ENCODE results near the gene CDC37.
A peak's percentile ranks its signal among the peaks of the same experiment; 100 is the strongest.

Gene CDC37

GRCh38 chr19:10362259-10362658 lies 41.1 kb downstream of the CDC37 start (continued):
- TF ChIP-seq TSHZ2 (CRISPR knock-in tag; IDR thresholded peaks at IDR 0.05): no peak
- TF ChIP-seq ZFP30 (CRISPR knock-in tag; IDR thresholded peaks at IDR 0.05): no peak
- no peak for TF ChIP-seq CSDC2 (CRISPR knock-in tag; IDR thresholded peaks at IDR 0.05)
- TF ChIP-seq POU6F1 (CRISPR knock-in tag; IDR thresholded peaks at IDR 0.05; ENCODE audit: borderline replicate concordance, low read depth): no peak

GRCh38 chr19:10361569-10362011 lies 41.8 kb downstream of the CDC37 start:
- TF ChIP-seq ZNF8 (CRISPR knock-in tag; IDR thresholded peaks at IDR 0.05) (no peak), CREB5 (CRISPR knock-in tag; IDR thresholded peaks at IDR 0.05; ENCODE audit: low read depth) (no peak), ARNTL (CRISPR knock-in tag; IDR thresholded peaks at IDR 0.05; ENCODE audit: borderline replicate concordance, low read depth) (no peak), TCF4 (CRISPR knock-in tag; IDR thresholded peaks at IDR 0.05; ENCODE audit: borderline replicate concordance) (no peak), ESRRG (CRISPR knock-in tag; IDR thresholded peaks at IDR 0.05) (no peak)
- ATAC-seq: no peak

- TF ChIP-seq TSHZ2 (CRISPR knock-in tag; IDR thresholded peaks at IDR 0.05) (no peak), ZNF70 (CRISPR knock-in tag; IDR thresholded peaks at IDR 0.05) (no peak), POU6F1 (CRISPR knock-in tag; IDR thresholded peaks at IDR 0.05; ENCODE audit: borderline replicate concordance, low read depth) (no peak), SNAI2 (CRISPR knock-in tag; IDR thresholded peaks at IDR 0.05) (no peak), ISL1 (CRISPR knock-in tag; IDR thresholded peaks at IDR 0.05) (no peak), RARB (CRISPR knock-in tag; IDR thresholded peaks at IDR 0.05) (no peak)
- ATAC-seq: no peak
Measured at GRCh38 chr19:10356431-10356830, 46.9 kb downstream of the CDC37 start.

- peak; percentile 46; the same call in 2 of the 3 replicates for ATAC-seq
- no peak for TF ChIP-seq ESRRG (CRISPR knock-in tag; IDR thresholded peaks at IDR 0.05)
- no peak for TF ChIP-seq ZC3H10 (CRISPR knock-in tag; IDR thresholded peaks at IDR 0.05)
- TF ChIP-seq ZNF8 (CRISPR knock-in tag; IDR thresholded peaks at IDR 0.05): no peak
- no peak for TF ChIP-seq OSR1 (CRISPR knock-in tag; IDR thresholded peaks at IDR 0.05)
- no peak for TF ChIP-seq PPARA (CRISPR knock-in tag; IDR thresholded peaks at IDR 0.05; ENCODE audit: borderline replicate concordance)
Measured at GRCh38 chr19:10353793-10354391, 49.5 kb downstream of the CDC37 start.
